RPMI8226 (cell line): ENCODE data around the gene STPG2.
"Not testable (repeated sequence)": the region's sequence is repeated elsewhere in the genome, so short reads cannot be mapped to it uniquely, and the experiment has no call there.

ENCODE experiments used
- DNase-seq: peaks from one replicate; pipeline ENCODE4 v3.0.0-alpha.2; 2015

Gene STPG2

DNA sequence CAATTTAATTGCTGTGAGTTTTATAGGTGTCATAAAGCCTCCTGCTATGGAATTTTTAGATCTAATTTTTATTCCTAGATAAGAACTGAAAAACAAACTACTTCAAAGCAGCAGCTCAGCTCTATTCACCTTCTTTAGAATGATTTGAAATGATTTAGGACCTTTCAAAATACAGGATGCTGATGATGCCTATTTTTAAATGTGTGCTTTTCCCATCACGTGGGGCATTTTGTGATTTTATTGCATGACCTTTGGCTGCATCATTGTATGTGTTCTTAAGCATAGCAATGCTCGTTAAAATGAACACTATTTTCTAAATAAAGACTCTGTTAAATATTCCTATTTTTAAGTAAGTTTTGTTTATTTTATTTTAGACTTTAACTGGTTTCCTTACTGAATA is 537.3 kb downstream of the STPG2 start:
- DNase-seq = no peak

DNA sequence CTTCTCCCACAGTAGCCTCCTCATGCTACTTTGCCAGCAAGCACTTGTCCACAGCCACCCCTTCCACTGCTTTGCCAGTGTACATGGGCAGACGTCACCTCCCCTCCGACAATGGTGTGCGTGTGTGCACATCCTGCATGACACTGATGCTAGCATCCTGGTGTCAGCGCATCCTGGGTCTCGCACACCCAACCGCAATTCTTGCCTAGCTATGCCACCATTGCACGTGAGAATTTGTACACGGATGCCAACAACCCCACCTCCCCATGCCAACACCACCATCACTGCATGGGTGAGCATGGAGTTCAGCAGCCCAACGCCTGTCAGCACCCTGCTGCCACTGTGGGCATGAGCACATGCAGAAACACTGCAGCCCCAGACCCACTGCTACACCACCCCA is 550.0 kb downstream of the STPG2 start:
- no peak for DNase-seq

DNA sequence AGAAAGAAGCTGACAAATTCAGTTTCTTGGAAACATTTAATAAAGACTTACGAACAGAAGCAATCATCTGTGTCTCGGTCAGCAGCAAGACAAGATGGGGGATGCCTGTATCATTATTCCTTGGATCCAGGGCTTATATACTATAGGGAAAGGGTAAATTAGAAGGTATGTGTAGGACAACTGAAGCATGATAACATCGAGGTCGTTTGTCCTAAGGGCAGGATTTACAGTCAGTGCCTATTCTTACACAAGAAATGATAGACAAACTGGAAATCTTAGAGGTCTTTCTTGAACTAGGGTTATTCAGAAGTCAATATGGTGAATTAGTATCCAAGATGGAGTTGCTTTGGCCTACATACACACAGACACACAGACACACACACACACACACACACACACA is 553.0 kb downstream of the STPG2 start:
- no peak for DNase-seq

DNA sequence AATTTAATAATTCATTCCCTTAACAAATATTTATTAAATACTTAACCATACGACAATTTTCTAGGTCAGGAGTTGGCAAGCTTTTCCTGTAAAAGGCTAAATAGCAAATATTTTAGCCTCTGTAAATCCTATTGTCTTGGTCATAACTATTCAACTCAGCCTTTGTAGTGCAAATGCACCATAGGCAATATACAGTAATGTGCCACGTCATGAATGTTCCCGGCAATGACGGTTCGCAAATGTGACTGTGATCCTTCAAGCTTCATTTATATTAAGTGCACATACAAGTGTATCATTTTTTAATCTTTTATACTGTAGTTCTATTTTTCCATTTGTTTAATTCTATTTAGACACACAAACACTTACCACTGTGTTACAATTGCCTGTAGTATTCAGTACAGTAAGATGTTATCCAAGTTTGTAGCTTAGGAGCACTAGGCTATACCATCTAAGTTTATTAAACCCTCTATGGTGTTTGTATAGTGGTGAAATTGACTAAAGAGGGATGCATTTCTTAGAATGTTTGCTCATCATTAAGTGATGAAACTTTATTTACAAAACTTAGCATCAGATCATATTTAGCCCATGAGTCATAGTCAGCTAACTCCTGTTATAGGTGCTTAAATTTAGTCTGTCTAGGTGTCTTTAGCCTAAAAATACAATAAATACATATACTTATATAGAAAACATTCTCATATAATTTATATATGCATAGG is 553.6 kb downstream of the STPG2 start:
- DNase-seq = no peak

DNA sequence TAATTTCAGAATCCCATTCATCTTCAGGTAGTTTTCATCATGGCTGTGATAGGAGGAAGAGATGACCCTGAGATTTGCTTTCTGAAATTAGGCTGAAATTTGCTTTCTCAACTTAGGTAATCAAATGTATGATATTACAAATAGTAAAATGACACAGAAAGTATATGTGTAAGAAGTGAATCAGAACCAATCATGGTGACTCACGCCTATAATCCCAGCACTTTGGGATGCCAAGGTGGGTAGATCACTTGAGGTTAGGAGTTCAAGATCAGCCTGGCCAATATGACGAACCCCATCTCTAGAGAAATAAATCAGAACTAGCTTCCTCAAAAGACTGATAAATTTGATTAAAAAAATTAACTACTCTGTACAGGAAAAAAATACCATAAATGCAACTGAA is 555.4 kb downstream of the STPG2 start:
- no peak for DNase-seq

DNA sequence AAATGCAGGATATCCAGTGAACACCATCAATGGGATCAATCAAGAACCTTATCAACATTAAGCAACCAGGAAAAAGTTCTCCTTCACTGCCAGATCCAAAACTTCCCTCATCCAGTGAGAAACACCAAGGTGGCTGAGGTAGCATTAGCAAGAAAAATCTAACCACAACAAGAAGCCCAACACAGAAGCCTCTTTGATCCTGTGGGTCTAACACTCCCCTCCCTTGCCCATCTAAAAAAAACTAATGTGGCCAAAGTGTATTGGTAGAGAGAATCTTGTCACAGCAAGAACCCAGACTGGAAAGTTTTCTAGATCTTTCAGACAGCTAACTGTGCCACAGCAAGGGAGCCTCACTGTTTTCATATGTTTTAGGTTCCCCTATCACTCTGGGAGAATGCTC is 558.0 kb downstream of the STPG2 start:
- no peak for DNase-seq

DNA sequence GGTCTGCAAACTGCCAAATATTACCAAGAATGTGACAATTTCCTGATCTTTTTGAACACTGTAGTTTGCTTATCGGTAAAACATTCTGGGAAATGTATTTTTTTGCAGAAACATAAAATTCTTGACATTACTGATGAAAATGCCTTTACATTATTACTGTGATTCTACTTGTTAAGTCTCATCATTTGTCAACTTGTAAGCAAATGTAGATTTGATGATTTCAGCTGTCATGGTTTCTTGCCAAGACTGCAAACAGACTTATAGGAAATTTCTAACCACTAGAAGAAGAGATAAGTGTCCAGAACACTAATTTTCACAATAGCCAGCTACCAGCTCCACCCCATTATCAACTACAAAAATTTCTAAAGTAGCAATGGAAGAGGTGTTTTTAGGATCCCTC is 560.4 kb downstream of the STPG2 start:
- no peak for DNase-seq

DNA sequence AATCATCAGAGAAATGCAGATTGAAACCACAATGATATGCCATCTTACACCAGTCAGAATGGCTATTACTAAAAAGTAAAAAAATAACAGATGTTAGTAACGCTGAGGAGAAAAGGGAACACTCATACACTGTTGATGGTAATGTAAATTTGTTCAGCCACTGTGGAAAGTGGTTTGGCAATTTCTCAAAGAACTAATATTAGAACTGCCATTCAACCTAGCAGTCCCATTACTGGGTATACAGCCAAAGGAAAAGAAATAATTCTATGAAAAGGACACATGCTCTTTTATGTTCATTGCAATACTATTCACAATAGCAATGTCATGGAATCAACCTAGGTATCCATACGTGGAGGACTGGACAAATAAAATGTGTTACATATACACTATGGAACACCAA is 566.3 kb downstream of the STPG2 start:
- no peak for DNase-seq

DNA sequence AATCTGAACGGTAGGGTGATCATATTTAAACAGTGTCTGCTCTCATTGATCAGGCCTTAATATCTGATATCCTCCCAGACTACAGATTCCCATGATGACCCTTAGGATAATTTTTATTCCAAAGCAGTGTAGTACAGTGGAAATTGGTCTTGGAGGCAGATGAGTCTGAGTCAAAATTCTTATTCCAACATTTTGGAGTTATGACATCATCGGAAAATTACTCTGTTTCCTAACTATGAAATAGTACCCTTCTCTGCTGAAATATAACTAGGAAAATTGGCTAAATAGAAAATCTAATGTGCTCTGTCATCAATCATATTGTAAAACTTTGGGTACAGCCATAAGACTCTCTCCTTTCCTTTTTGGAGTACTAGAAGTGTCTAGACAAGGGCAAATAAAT is 583.3 kb downstream of the STPG2 start:
- no peak for DNase-seq

DNA sequence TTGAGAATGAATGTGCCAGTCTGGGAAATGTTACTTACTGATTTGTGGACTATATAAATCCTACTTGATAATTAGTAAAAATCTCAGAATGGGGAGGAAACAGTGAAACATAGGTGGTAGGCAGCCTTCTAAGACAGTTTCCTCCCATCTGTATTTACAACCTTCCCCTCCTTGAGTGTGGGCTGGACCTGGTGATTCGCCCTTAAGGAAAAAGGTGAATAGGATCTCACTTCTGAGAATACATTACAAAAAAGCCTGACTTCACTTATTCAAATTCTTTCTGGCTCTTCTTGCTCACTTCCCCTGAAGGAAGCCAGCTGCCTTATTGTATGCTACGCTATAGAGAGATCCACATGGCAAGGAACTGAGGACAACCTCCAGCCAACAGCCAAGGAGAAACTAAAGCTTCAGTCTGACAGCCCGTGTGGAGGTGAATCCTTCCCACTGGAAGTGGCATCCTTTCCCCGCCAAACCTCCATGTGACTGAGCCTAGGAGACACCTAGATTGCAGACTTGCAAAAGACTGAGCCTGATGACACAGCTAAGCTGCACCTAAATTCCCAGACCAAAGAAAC is 585.0 kb downstream of the STPG2 start:
- DNase-seq = no peak

DNA sequence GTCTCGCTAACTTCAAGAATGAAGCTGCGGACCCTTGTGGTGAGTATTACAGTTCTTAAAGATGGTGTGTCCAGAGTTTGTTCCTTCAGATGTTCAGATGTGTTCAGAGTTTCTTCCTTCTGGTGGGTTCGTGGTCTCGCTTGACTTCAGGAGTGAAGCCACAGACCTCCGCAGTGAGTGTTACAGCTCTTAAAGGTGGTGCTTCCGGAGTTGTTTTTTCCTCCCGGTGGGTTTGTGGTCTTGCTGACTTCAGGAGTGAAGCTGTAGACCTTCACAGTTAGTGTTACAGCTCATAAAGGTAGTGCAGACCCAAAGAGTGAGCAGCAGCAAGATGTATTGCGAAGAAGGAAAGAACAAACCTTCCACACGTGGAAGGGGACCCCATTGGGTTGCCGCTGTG is 592.6 kb downstream of the STPG2 start:
- DNase-seq = not testable (repeated sequence)

DNA sequence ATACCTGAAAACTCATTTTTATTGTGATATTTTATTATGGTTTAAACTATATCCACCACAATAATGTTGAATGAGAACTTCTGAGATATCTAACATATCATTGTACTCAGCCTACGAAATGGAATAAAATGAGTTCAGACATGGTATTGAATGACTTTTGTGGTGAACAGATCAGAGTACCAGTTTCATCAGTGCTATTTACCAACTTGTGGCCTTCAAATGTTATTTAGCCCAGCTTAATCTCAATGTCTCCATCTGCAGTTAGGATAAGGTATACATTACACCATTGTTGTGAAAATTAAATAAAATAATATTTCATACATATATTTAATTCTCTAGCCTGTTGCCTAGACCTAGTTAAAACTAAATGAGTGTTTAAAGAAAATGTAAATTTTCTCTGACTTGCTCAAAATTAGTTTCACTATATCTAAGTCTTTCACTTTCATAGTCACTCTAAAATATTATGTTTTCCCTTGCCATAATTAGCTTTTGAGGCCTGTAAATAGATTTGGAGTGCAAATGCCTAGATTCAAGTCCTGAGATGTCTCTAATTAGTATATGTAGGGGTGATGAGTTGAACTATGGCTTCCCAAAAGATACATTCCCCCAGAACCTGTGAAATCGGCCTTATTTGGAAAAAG is 594.2 kb downstream of the STPG2 start:
- no peak for DNase-seq

DNA sequence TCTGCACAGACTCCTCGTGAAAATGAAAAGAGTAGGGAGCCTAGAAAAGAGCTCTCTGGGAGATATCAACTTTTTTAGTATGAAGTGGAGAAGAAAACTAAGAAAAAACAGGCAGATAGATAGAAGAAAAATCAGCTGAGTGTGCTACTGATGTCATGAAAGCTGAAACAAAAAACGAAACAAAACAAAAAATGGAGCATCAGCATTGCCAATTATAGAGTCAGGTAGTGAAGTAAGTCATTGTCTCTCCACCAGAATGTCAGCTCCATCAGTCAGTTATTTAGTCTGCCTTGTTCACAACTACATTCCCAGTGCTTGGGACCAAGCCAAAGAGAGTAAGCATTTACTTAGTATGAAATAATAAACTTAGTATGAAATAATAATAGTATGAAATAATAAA is 595.1 kb downstream of the STPG2 start:
- DNase-seq = peak; percentile 4

DNA sequence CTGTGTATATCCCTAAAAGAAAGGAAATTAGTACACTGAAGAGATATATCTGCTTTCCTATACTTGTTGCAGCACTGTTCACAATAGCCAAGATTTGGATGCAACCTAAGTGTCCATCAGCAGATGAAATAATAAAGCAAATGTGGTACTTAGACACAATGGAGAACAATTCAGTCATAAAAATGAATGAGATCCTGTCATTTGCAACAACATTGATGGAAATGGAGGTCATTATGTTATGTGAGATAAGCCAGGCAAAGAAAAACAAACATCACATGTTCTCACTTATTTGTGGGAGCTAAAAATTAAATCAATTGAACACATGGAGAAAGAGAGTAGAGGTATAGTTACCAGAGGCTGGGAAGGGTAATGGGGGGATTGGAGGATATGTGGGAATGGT is 611.9 kb downstream of the STPG2 start:
- DNase-seq = no peak

DNA sequence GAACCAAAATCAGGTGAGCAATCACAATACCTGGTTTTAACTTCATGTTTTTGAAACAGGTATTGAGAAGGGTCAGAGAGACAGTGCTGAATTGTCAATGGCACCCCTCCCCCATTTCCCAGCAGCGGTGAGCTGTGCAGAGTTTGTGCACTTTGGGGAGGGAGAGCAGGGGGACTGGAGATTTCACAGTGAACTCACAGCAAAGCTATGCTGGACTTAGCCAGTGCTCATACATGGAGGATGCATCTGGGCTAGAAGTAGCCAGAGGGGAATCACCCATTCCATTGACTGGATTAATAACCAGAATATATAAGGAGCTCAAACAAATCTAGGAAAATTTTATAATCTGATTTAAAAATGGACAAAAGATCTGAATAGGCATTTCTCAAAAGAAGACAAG is 612.6 kb downstream of the STPG2 start:
- DNase-seq = no peak

DNA sequence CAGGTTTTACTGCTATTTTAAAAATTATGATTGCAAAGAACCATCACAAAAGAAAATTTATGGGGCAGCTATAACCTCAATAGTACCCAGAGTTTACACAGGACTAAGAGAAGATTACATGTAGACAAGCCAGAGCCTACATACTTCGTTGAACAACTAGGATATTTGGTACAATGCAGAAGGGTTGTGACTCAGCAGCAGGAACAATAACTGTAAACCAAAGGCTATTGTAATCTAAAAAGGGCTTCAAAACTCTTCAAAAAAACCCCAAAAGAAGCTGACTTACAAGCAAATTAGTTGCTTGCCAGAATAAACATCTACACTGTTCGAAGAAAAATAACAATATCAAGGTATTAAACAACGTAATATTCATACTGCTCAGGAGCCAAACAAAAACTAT is 618.0 kb downstream of the STPG2 start:
- DNase-seq = no peak

DNA sequence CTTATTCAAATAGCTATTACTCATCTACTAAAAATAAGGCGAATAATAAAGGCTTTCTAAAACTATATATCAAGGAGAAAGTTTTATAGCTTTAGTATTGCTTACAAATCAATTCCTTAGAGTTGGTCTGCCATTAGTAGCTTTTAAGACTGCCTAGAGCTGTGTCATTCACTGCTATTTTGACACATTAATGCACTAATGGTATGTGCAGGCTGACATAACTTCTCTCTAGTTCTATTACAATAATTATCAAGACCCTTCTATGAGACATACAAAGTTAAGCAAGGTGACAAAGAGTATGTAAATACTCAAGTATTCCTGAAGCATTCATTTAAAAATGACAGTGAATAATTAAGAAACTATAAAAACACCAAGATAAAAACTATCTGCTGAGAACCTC is 625.3 kb downstream of the STPG2 start:
- DNase-seq = no peak

DNA sequence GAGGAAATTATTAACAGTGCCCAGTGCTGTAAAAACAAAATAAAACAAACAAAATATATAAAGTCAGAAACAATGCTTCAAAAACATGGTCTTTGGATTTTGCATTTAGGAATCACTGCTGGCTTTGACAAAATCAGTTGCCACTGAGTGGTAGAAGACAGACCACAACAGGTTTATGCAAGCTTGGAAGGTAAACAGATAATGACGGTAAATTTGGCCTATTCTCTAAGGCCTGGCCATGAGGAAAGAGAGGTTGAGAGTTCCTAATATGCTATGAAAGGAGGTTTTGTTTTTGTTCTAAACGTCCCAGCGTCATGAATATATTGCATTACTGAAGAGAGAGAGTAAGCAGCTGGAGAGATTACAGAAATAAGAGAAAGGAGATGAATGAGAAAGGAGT is 629.4 kb downstream of the STPG2 start:
- DNase-seq = no peak
